ENCODE results near the gene ZNF768.

Gene ZNF768

GRCh38 chr16:30511509-30511908 is 14.9 kb downstream of the ZNF768 start:
- TF ChIP-seq GATA2 (IDR thresholded peaks at IDR 0.05; ENCODE audit: low read depth, low read length), result no peak
- no peak for TF ChIP-seq GATA3 (IDR thresholded peaks at IDR 0.05; ENCODE audit: low read depth, low read length)

- TF ChIP-seq GATA3 (IDR thresholded peaks at IDR 0.05; ENCODE audit: low read depth, low read length) (no peak), GATA2 (IDR thresholded peaks at IDR 0.05; ENCODE audit: low read depth, low read length) (no peak)
Measured at GRCh38 chr16:30510376-30510938, 15.9 kb downstream of the ZNF768 start.

GRCh38 chr16:30509081-30509765 is 17.1 kb downstream of the ZNF768 start:
- TF ChIP-seq GATA2 (IDR thresholded peaks at IDR 0.05; ENCODE audit: low read depth, low read length) (no peak), GATA3 (IDR thresholded peaks at IDR 0.05; ENCODE audit: low read depth, low read length) (no peak)

- TF ChIP-seq GATA2 (IDR thresholded peaks at IDR 0.05; ENCODE audit: low read depth, low read length) (no peak), GATA3 (IDR thresholded peaks at IDR 0.05; ENCODE audit: low read depth, low read length) (no peak)
Measured at GRCh38 chr16:30503403-30504296, 22.7 kb downstream of the ZNF768 start.

- no peak for TF ChIP-seq GATA2 (IDR thresholded peaks at IDR 0.05; ENCODE audit: low read depth, low read length)
- TF ChIP-seq GATA3 (IDR thresholded peaks at IDR 0.05; ENCODE audit: low read depth, low read length), result no peak
Measured at GRCh38 chr16:30499284-30499683, 27.1 kb downstream of the ZNF768 start.

- TF ChIP-seq GATA2 (IDR thresholded peaks at IDR 0.05; ENCODE audit: low read depth, low read length) (no peak), GATA3 (IDR thresholded peaks at IDR 0.05; ENCODE audit: low read depth, low read length) (no peak)
Measured at GRCh38 chr16:30494709-30495108, 31.7 kb downstream of the ZNF768 start.

GRCh38 chr16:30493941-30494488 is 32.4 kb downstream of the ZNF768 start:
- no peak for TF ChIP-seq GATA3 (IDR thresholded peaks at IDR 0.05; ENCODE audit: low read depth, low read length)
- TF ChIP-seq GATA2 (IDR thresholded peaks at IDR 0.05; ENCODE audit: low read depth, low read length), result no peak

- TF ChIP-seq GATA3 (IDR thresholded peaks at IDR 0.05; ENCODE audit: low read depth, low read length), result no peak
- TF ChIP-seq GATA2 (IDR thresholded peaks at IDR 0.05; ENCODE audit: low read depth, low read length), result no peak
Measured at GRCh38 chr16:30491744-30492308, 34.5 kb downstream of the ZNF768 start.

- no peak for TF ChIP-seq GATA2 (IDR thresholded peaks at IDR 0.05; ENCODE audit: low read depth, low read length)
Measured at GRCh38 chr16:30491229-30491628, 35.1 kb downstream of the ZNF768 start.

GRCh38 chr16:30490210-30490609 is 36.2 kb downstream of the ZNF768 start:
- no peak for TF ChIP-seq GATA3 (IDR thresholded peaks at IDR 0.05; ENCODE audit: low read depth, low read length)
- TF ChIP-seq GATA2 (IDR thresholded peaks at IDR 0.05; ENCODE audit: low read depth, low read length), result no peak

- no peak for TF ChIP-seq GATA2 (IDR thresholded peaks at IDR 0.05; ENCODE audit: low read depth, low read length)
- TF ChIP-seq GATA3 (IDR thresholded peaks at IDR 0.05; ENCODE audit: low read depth, low read length), result no peak
Measured at GRCh38 chr16:30488764-30489605, 37.4 kb downstream of the ZNF768 start.

GRCh38 chr16:30485818-30486436 is 40.4 kb downstream of the ZNF768 start:
- TF ChIP-seq GATA3 (IDR thresholded peaks at IDR 0.05; ENCODE audit: low read depth, low read length) (no peak), GATA2 (IDR thresholded peaks at IDR 0.05; ENCODE audit: low read depth, low read length) (no peak)

GRCh38 chr16:30484887-30485286 is 41.5 kb downstream of the ZNF768 start:
- TF ChIP-seq GATA3 (IDR thresholded peaks at IDR 0.05; ENCODE audit: low read depth, low read length) (no peak), GATA2 (IDR thresholded peaks at IDR 0.05; ENCODE audit: low read depth, low read length) (no peak)
